ENCODE results near the gene STX1B. TPM values are rescaled to one million over a fixed set of nuclear protein-coding genes. Genes with fewer than 3 reads are reported as not detected.

The STX1B gene
- total RNA-seq, 1 donor from 2014 or later = 0.32 TPM

GRCh38 chr16:30972872-30973271, 37.6 kb downstream of the STX1B start:
- intact Hi-C loops (cut with DNase I) = no loop called here
- no peak for TF ChIP-seq CTCF (IDR thresholded peaks at IDR 0.05)
- H3K27ac ChIP-seq = no peak overlapping the region
- H3K36me3 ChIP-seq = peaks cover 100% of the 10 kb centered on the region
- no peaks in the 10 kb centered on the region for H3K27me3 ChIP-seq (ENCODE audit: low read depth)
- no peak overlapping the region for H3K4me3 ChIP-seq
- no peaks in the 10 kb centered on the region for H3K4me1 ChIP-seq
- ATAC-seq (no peak), DNase-seq (no peak)
- no peaks in the 10 kb centered on the region for H3K9me3 ChIP-seq

- TF ChIP-seq CTCF (IDR thresholded peaks at IDR 0.05) = no peak
- ATAC-seq (no peak), DNase-seq (no peak)
- no peak overlapping the region for H3K27ac ChIP-seq
- no peaks in the 10 kb centered on the region for H3K27me3 ChIP-seq (ENCODE audit: low read depth)
- H3K36me3 ChIP-seq = peaks cover 100% of the 10 kb centered on the region
- no peaks in the 10 kb centered on the region for H3K9me3 ChIP-seq
- no peak overlapping the region for H3K4me3 ChIP-seq
- intact Hi-C loops (cut with DNase I) = no loop called here
- no peaks in the 10 kb centered on the region for H3K4me1 ChIP-seq
Observed at GRCh38 chr16:30971298-30971697, 39.1 kb downstream of the STX1B start.

- Histone ChIP-seq H3K27ac (no peak overlapping the region), H3K36me3 (peaks cover 99% of the 10 kb centered on the region), H3K9me3 (no peaks in the 10 kb centered on the region), H3K4me1 (no peaks in the 10 kb centered on the region), H3K4me3 (no peak overlapping the region), H3K27me3 (ENCODE audit: low read depth) (no peaks in the 10 kb centered on the region)
- ATAC-seq (no peak), DNase-seq (no peak)
- no peak for TF ChIP-seq CTCF (IDR thresholded peaks at IDR 0.05)
- intact Hi-C loops (cut with DNase I) = no loop called here
Observed at GRCh38 chr16:30969246-30969842, 41.1 kb downstream of the STX1B start.

GRCh38 chr16:30967795-30968194, 42.6 kb downstream of the STX1B start:
- ATAC-seq (no peak), DNase-seq (no peak)
- Histone ChIP-seq H3K9me3 (no peaks in the 10 kb centered on the region), H3K27me3 (ENCODE audit: low read depth) (no peaks in the 10 kb centered on the region), H3K4me3 (no peak overlapping the region), H3K27ac (no peak overlapping the region), H3K36me3 (peaks cover 99% of the 10 kb centered on the region), H3K4me1 (no peaks in the 10 kb centered on the region)
- no peak for TF ChIP-seq CTCF (IDR thresholded peaks at IDR 0.05)
- intact Hi-C loops (cut with DNase I) = no loop called here

- H3K9me3 ChIP-seq = no peaks in the 10 kb centered on the region
- no peak overlapping the region for H3K4me3 ChIP-seq
- no peaks in the 10 kb centered on the region for H3K4me1 ChIP-seq
- intact Hi-C loops (cut with DNase I) = no loop called here
- peaks cover 99% of the 10 kb centered on the region for H3K36me3 ChIP-seq
- TF ChIP-seq CTCF (IDR thresholded peaks at IDR 0.05) = no peak
- H3K27ac ChIP-seq = no peak overlapping the region
- ATAC-seq (no peak), DNase-seq (no peak)
- H3K27me3 ChIP-seq (ENCODE audit: low read depth) = no peaks in the 10 kb centered on the region
Observed at GRCh38 chr16:30966033-30966619, 44.3 kb downstream of the STX1B start.

All from lower lobe of right lung (tissue), 2 donors.